ENCODE data around the gene MRGPRX4.

The MRGPRX4 gene

DNA sequence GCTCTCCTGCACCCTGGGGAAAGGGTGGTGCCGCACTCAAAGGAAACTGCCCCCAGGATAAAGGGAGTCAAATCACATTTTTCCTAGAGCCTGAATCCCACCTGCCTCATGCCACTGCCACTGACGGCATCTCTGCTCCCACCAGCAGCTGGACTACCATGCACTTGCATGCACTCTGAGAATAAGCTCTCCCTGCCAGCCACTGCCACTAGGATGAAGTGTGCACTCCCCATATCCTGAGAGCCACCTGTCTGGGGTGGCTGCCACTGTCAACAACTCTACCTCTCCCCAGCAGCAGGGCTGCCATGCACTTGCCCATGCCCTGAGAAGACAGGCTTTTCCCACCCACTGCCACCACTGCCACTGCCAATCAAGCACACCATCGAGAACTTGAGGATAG is 31.6 kb downstream of the MRGPRX4 start:
- H3K4me1 ChIP-seq (ENCODE audit: control insufficient read depth, insufficient read depth, low read length): no peaks in the 10 kb centered on the region
- H3K4me3 ChIP-seq (ENCODE audit: insufficient read depth, low read depth, low read length): no peak overlapping the region
- no peaks in the 10 kb centered on the region for H3K9me3 ChIP-seq (ENCODE audit: control insufficient read depth, low read length)
- H3K36me3 ChIP-seq (ENCODE audit: control insufficient read depth, insufficient read depth, low read length): no peaks in the 10 kb centered on the region
- no peaks in the 10 kb centered on the region for H3K27me3 ChIP-seq (ENCODE audit: control insufficient read depth, insufficient read depth, low read length, poor library complexity, severe bottlenecking)
- H3K27ac ChIP-seq (ENCODE audit: insufficient read depth, low read depth, low read length, poor library complexity, severe bottlenecking): no peak overlapping the region
- WGBS, 2 experiments: 90 to 93% methylated on average over 3 of the region's 3 CpGs

DNA sequence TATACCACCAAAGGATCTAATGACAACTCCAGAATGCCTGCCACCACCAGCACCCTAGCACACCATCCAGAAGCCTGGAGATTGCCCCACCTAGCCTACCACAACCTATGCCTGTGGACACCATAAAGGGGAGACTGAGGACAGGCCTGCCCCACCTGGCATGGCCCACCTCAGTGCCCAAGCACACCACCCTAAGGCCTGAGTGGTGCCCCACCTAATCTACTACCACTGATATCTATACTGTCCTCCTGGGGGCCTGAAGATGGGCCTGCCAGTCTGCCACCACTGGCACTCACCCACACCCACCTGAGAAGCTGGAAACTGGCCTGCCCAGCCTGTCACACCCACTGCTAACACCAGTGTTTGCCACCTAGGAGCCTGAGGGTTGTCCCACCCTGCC is 32.1 kb downstream of the MRGPRX4 start:
- no peaks in the 10 kb centered on the region for H3K36me3 ChIP-seq (ENCODE audit: control insufficient read depth, insufficient read depth, low read length)
- no peaks in the 10 kb centered on the region for H3K27me3 ChIP-seq (ENCODE audit: control insufficient read depth, insufficient read depth, low read length, poor library complexity, severe bottlenecking)
- H3K4me3 ChIP-seq (ENCODE audit: insufficient read depth, low read depth, low read length): no peak overlapping the region
- H3K9me3 ChIP-seq (ENCODE audit: control insufficient read depth, low read length): no peaks in the 10 kb centered on the region
- no peak overlapping the region for H3K27ac ChIP-seq (ENCODE audit: insufficient read depth, low read depth, low read length, poor library complexity, severe bottlenecking)
- H3K4me1 ChIP-seq (ENCODE audit: control insufficient read depth, insufficient read depth, low read length): no peaks in the 10 kb centered on the region

DNA sequence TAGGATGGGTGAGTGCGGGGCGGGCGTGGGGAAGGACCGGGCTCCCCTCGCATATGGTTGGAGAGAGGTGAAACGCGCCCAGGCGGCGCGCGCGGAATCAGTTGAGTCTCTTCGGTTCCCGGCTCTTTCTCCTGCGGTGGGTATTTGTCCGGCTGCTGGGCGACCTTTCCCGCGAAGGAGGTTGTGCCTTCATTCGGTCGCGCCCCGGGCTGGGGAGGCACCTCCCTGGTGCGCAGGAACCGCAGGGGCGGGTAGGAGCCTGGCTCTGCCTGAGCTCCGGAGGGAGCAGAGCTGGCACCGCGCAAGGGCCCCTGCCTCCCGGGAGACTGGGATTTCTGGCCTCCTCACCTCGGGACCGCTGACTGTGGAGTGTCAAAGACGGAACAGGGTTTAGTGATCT is 36.4 kb downstream of the MRGPRX4 start:
- no peaks in the 10 kb centered on the region for H3K9me3 ChIP-seq (ENCODE audit: control insufficient read depth, low read length)
- no peaks in the 10 kb centered on the region for H3K27me3 ChIP-seq (ENCODE audit: control insufficient read depth, insufficient read depth, low read length, poor library complexity, severe bottlenecking)
- no peaks in the 10 kb centered on the region for H3K36me3 ChIP-seq (ENCODE audit: control insufficient read depth, insufficient read depth, low read length)
- H3K4me3 ChIP-seq (ENCODE audit: insufficient read depth, low read depth, low read length): no peak overlapping the region
- no peak overlapping the region for H3K27ac ChIP-seq (ENCODE audit: insufficient read depth, low read depth, low read length, poor library complexity, severe bottlenecking)
- H3K4me1 ChIP-seq (ENCODE audit: control insufficient read depth, insufficient read depth, low read length): no peaks in the 10 kb centered on the region
- 96 to 97% methylated on average over 33 of the region's 33 CpGs for WGBS, 2 experiments

- no peaks in the 10 kb centered on the region for H3K4me1 ChIP-seq (ENCODE audit: control insufficient read depth, insufficient read depth, low read length)
- peaks cover 5% of the 10 kb centered on the region for H3K27me3 ChIP-seq (ENCODE audit: control insufficient read depth, insufficient read depth, low read length, poor library complexity, severe bottlenecking)
- WGBS, 2 experiments: 91 to 94% methylated on average over 5 of the region's 5 CpGs
- no peaks in the 10 kb centered on the region for H3K9me3 ChIP-seq (ENCODE audit: control insufficient read depth, low read length)
- H3K4me3 ChIP-seq (ENCODE audit: insufficient read depth, low read depth, low read length): no peak overlapping the region
- no peaks in the 10 kb centered on the region for H3K36me3 ChIP-seq (ENCODE audit: control insufficient read depth, insufficient read depth, low read length)
- H3K27ac ChIP-seq (ENCODE audit: insufficient read depth, low read depth, low read length, poor library complexity, severe bottlenecking): no peak overlapping the region
These were observed 48.7 kb downstream of the MRGPRX4 start for GRCh38 chr11:18221274-18221876.

DNA sequence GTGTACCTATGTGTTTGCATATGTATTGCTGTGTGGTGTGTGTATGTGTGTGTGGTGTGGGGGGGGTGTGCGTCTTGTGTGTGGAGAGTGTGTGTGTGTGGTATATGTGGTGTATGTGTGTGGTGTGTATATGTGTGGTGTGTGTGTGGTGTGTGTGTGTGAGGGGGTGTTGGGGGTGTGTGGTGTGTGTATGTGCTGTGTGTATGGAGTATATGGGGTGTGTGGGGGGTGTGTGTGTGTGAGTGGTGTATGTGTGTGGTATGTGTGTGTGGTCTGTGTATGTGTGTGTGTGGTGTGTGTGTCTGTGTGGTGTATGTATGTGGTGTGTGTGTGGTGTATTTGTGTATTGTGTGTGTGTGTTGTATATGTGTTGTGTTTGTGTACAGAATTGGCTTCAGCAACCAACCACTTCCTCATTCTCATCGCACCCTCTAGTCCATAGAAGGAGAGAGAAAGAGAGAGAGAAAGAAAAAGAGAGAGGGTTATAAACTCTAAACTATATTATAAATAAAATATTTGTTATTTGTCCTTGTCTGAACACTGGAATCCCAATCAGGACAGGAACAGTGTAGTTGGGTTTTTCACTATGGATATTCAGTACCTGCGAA is 50.3 kb downstream of the MRGPRX4 start:
- Histone ChIP-seq H3K4me3 (ENCODE audit: insufficient read depth, low read depth, low read length) (no peak overlapping the region), H3K36me3 (ENCODE audit: control insufficient read depth, insufficient read depth, low read length) (no peaks in the 10 kb centered on the region), H3K4me1 (ENCODE audit: control insufficient read depth, insufficient read depth, low read length) (no peaks in the 10 kb centered on the region), H3K9me3 (ENCODE audit: control insufficient read depth, low read length) (no peaks in the 10 kb centered on the region), H3K27me3 (ENCODE audit: control insufficient read depth, insufficient read depth, low read length, poor library complexity, severe bottlenecking) (no peaks in the 10 kb centered on the region), H3K27ac (ENCODE audit: insufficient read depth, low read depth, low read length, poor library complexity, severe bottlenecking) (no peak overlapping the region)
- WGBS, 2 experiments: 92 to 93% methylated on average over 2 of the region's 3 CpGs

All from ectodermal cell (in vitro differentiated cells).